Calu3 (cell line): ENCODE data around the gene DPP9. TPM values are rescaled to one million over a fixed set of nuclear protein-coding genes. Genes with fewer than 3 reads are reported as not detected.

Source experiments
- BruUV-seq: library from RNA; stranded (reverse); fragments of 400-500 nt; replicated peaks from 2 replicates; lab custom pipeline; 2021; lab: Mats Ljungman, UMichigan
- CTCF ChIA-PET: fragments of 300-600 bp; sonication (Branson Sonifier 250); formaldehyde crosslinking; loops from one replicate; lab custom pipeline; 2022; ENCODE audit warnings: antibody characterized with exemption; lab: Charles Lee
- DNase-seq: peaks from one replicate; pipeline ENCODE4 v3.0.0; 2022
- H3K27ac Mint-ChIP-seq: one replicate; pipeline ENCODE4 v1.8.0; 2022; ENCODE audit warnings: mixed read lengths; ENCODE audit not compliant: unreplicated experiment
- H3K27me3 Mint-ChIP-seq: one replicate; pipeline ENCODE4 v1.8.0; 2022; ENCODE audit warnings: mixed read lengths; ENCODE audit not compliant: unreplicated experiment
- H3K36me3 Mint-ChIP-seq: one replicate; pipeline ENCODE4 v1.8.0; 2022; ENCODE audit warnings: mild to moderate bottlenecking, moderate library complexity, mixed read lengths; ENCODE audit not compliant: insufficient read depth, unreplicated experiment
- H3K4me1 Mint-ChIP-seq: one replicate; pipeline ENCODE4 v1.8.0; 2022; ENCODE audit warnings: mild to moderate bottlenecking, low read depth, mixed read lengths; ENCODE audit not compliant: unreplicated experiment
- H3K4me3 Mint-ChIP-seq: one replicate; pipeline ENCODE4 v1.8.0; 2022; ENCODE audit warnings: mild to moderate bottlenecking, low read depth, moderate library complexity, mixed read lengths; ENCODE audit not compliant: unreplicated experiment
- H3K9me3 Mint-ChIP-seq: one replicate; pipeline ENCODE4 v1.8.0; 2022; ENCODE audit warnings: low read depth, mixed read lengths; ENCODE audit not compliant: unreplicated experiment
- intact Hi-C: fragments of 100-400 bp; cut with micrococcal nuclease; formaldehyde crosslinking; loops from one replicate; pipeline ENCODE4 v1.10.0; 2022; ENCODE audit not compliant: unreplicated experiment
- total RNA-seq: library from RNA; stranded (reverse); gene quantifications from 2 replicates; pipeline ENCODE4 v1.2.3, GENCODE V29; 2022
- TF ChIP-seq, protein P1 (sequence below): fragments of 200-600 bp; IDR thresholded peaks from one replicate; pipeline ENCODE4 v1.8.0; 2022; ENCODE audit warnings: antibody characterized with exemption; ENCODE audit not compliant: unreplicated experiment

The DPP9 gene
- total RNA-seq, 1 experiment from 2014 or later = 59.2 TPM

DNA sequence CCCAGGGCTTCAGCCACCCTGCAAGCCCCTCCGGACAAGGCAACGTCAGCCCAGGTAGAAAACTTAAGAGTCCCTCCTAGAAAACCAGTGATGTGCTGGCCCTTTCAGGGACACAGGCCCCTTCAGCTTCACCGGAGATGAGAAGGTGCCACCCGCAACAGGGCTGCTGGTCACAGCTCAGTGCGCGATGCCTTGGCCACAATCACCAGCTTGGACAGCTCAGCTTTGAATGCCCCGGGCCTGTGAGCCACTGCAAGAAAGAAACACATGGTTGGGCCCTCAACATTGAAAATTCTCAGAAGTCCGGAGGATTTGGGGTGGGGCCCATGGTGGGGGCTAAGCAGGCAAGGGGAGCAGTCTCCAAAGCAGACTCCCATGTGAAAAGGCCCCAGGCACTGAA, 65.8 kb downstream of the DPP9 start:
- CTCF ChIA-PET = no interaction called here
- Mint-ChIP-seq H3K4me1 (no peaks in the 10 kb centered on the region), H3K4me3 (no peak overlapping the region), H3K27ac (no peak overlapping the region), H3K9me3 (no peaks in the 10 kb centered on the region), H3K36me3 (peaks cover 57% of the 10 kb centered on the region), H3K27me3 (no peaks in the 10 kb centered on the region)
- intact Hi-C loops = no loop called here
- TF ChIP-seq, protein P1, sequence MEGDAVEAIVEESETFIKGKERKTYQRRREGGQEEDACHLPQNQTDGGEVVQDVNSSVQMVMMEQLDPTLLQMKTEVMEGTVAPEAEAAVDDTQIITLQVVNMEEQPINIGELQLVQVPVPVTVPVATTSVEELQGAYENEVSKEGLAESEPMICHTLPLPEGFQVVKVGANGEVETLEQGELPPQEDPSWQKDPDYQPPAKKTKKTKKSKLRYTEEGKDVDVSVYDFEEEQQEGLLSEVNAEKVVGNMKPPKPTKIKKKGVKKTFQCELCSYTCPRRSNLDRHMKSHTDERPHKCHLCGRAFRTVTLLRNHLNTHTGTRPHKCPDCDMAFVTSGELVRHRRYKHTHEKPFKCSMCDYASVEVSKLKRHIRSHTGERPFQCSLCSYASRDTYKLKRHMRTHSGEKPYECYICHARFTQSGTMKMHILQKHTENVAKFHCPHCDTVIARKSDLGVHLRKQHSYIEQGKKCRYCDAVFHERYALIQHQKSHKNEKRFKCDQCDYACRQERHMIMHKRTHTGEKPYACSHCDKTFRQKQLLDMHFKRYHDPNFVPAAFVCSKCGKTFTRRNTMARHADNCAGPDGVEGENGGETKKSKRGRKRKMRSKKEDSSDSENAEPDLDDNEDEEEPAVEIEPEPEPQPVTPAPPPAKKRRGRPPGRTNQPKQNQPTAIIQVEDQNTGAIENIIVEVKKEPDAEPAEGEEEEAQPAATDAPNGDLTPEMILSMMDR = no peak
- no peak for DNase-seq
- no TSS peak for BruUV-seq

DNA sequence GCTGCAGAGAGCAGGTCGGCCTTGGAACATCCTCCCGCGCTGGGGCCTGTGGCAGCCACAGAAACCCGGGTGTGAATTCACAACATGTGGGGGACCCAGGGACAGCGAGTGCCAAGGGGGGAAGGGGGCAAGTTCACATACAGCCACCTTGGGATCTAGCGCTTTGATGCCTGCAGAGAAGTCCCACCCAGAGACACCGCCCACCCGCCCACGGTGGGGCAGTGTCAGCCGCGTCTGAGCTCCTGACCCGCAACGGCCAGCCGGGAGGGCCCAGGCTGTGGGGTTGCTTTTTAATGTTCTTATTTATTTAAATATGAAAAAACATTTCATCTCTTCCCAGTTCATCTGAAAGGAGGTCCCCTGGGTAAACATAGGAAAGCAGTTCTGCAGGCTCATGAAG, 66.4 kb downstream of the DPP9 start:
- H3K4me3 Mint-ChIP-seq = no peak overlapping the region
- peaks cover 55% of the 10 kb centered on the region for H3K36me3 Mint-ChIP-seq
- no peaks in the 10 kb centered on the region for H3K9me3 Mint-ChIP-seq
- TF ChIP-seq, protein P1 = no peak
- H3K4me1 Mint-ChIP-seq = no peaks in the 10 kb centered on the region
- BruUV-seq = no TSS peak
- intact Hi-C loops = no loop called here
- no peak for DNase-seq
- CTCF ChIA-PET = no interaction called here
- no peak overlapping the region for H3K27ac Mint-ChIP-seq
- H3K27me3 Mint-ChIP-seq = no peaks in the 10 kb centered on the region

DNA sequence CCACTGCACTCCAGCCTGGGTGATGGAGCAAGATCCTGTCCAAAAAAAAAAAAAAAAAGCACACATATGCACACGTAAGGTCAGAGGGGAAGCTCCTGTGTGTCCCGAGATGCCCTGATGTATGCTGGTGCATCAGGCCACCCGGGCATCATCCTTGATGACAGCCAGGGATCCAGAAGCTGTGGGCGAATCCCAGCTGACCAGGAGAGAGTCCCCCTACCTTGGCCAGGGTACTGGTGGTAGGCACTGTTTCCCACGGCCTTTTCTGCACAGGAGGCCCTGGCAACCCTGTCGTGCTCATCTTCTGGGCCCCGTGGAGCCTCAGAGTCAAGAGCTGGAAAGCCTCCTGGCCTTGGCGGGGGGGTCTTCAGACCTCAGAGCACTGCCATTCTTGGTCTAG, 67.5 kb downstream of the DPP9 start:
- H3K4me1 Mint-ChIP-seq = no peaks in the 10 kb centered on the region
- no peak overlapping the region for H3K4me3 Mint-ChIP-seq
- TF ChIP-seq, protein P1 = no peak
- peaks cover 45% of the 10 kb centered on the region for H3K36me3 Mint-ChIP-seq
- no peaks in the 10 kb centered on the region for H3K27me3 Mint-ChIP-seq
- BruUV-seq = no TSS peak
- CTCF ChIA-PET = interaction anchor here (0.5 kb wide), 1 partner anchor 1690 kb away, joined by 5 read pairs; no protein-coding TSS in a partner anchor
- DNase-seq = no peak
- intact Hi-C loops = no loop called here
- H3K27ac Mint-ChIP-seq = no peak overlapping the region
- no peaks in the 10 kb centered on the region for H3K9me3 Mint-ChIP-seq

DNA sequence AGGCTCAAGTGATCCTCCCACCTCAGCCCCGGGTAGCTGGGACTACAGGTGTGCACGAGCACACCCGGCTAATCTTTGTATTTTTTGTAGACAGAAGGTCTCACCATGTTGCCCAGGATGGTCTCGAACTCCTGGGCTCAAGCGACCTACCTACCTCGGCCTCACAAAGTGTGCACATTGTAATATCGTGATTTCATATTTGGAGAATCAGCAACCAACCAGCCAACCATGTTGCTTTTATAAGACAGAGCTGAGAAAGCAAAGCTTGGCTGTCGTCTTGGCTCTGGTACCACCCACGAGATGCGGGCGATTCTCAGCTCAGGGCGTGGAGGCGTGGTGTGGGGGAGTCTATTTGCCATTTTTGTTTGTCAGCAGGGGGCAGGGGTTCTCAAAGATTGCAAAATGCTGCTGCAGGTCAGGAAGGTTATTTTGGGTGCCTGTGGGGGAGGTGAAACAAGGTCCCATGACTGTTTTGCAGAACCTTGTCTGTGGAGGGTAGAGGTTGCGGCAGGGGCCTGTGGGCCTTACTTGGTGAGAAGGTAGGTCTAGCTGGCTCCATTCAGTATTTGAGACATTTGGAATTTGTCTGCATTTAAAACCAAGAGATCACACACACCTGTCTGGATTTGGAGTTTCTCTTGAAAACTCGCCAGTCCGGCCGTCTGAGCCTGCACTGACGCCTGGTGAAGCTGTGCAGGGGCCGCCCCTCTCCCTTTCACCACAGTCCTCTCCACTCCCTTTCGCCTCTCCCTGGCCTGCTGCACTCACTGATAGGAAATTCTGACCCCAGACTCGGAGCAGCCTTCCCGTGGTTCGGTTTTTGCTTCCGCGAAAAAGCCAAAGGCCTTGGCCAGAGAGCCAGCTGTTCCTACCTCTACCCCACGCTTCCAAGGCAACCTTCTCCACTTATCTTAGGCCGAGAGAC, 68.9 kb downstream of the DPP9 start:
- Mint-ChIP-seq H3K27ac (no peak overlapping the region), H3K4me1 (no peaks in the 10 kb centered on the region), H3K27me3 (no peaks in the 10 kb centered on the region), H3K4me3 (no peak overlapping the region), H3K9me3 (no peaks in the 10 kb centered on the region), H3K36me3 (peaks cover 40% of the 10 kb centered on the region)
- TF ChIP-seq, protein P1 = no peak
- TSS peak; percentile 8 for BruUV-seq
- intact Hi-C loops = no loop called here
- no peak for DNase-seq
- CTCF ChIA-PET = no interaction called here
